Measurements from ENCODE around the gene SSBP2.
"Not testable (repeated sequence)": the region's sequence is repeated elsewhere in the genome, so short reads cannot be mapped to it uniquely, and the experiment has no call there.

The SSBP2 gene

GRCh38 chr5:81516091-81516490, 234.8 kb downstream of the SSBP2 start:
- H3K36me3 Mint-ChIP-seq (ENCODE audit: low read depth): no peaks in the 10 kb centered on the region
- no peaks in the 10 kb centered on the region for H3K9me3 Mint-ChIP-seq
- H3K4me3 Mint-ChIP-seq: no peak overlapping the region
- no peaks in the 10 kb centered on the region for H3K4me1 Mint-ChIP-seq (ENCODE audit: low read depth)
- H3K27me3 Mint-ChIP-seq (ENCODE audit: low read depth): no peaks in the 10 kb centered on the region
- H3K27ac Mint-ChIP-seq: no peak overlapping the region

GRCh38 chr5:81513982-81514381, 236.9 kb downstream of the SSBP2 start:
- Mint-ChIP-seq H3K4me1 (ENCODE audit: low read depth) (no peaks in the 10 kb centered on the region), H3K9me3 (no peaks in the 10 kb centered on the region), H3K4me3 (no peak overlapping the region), H3K27ac (no peak overlapping the region), H3K27me3 (ENCODE audit: low read depth) (no peaks in the 10 kb centered on the region), H3K36me3 (ENCODE audit: low read depth) (no peaks in the 10 kb centered on the region)

GRCh38 chr5:81513473-81513872, 237.4 kb downstream of the SSBP2 start:
- H3K36me3 Mint-ChIP-seq (ENCODE audit: low read depth): no peaks in the 10 kb centered on the region
- H3K4me1 Mint-ChIP-seq (ENCODE audit: low read depth): no peaks in the 10 kb centered on the region
- no peaks in the 10 kb centered on the region for H3K9me3 Mint-ChIP-seq
- H3K4me3 Mint-ChIP-seq: no peak overlapping the region
- H3K27ac Mint-ChIP-seq: no peak overlapping the region
- H3K27me3 Mint-ChIP-seq (ENCODE audit: low read depth): no peaks in the 10 kb centered on the region

- Mint-ChIP-seq H3K36me3 (ENCODE audit: low read depth) (no peaks in the 10 kb centered on the region), H3K27ac (no peak overlapping the region), H3K27me3 (ENCODE audit: low read depth) (no peaks in the 10 kb centered on the region), H3K4me1 (ENCODE audit: low read depth) (peaks cover 2% of the 10 kb centered on the region), H3K9me3 (no peaks in the 10 kb centered on the region), H3K4me3 (no peak overlapping the region)
Observed at GRCh38 chr5:81506900-81507588, 243.9 kb downstream of the SSBP2 start.

- H3K9me3 Mint-ChIP-seq: no peaks in the 10 kb centered on the region
- no peak overlapping the region for H3K27ac Mint-ChIP-seq
- no peak overlapping the region for H3K4me3 Mint-ChIP-seq
- H3K27me3 Mint-ChIP-seq (ENCODE audit: low read depth): no peaks in the 10 kb centered on the region
- H3K36me3 Mint-ChIP-seq (ENCODE audit: low read depth): no peaks in the 10 kb centered on the region
- H3K4me1 Mint-ChIP-seq (ENCODE audit: low read depth): peaks cover 2% of the 10 kb centered on the region
Observed at GRCh38 chr5:81506378-81506777, 244.5 kb downstream of the SSBP2 start.

- H3K27ac Mint-ChIP-seq: no peak overlapping the region
- no peaks in the 10 kb centered on the region for H3K36me3 Mint-ChIP-seq (ENCODE audit: low read depth)
- H3K4me3 Mint-ChIP-seq: no peak overlapping the region
- H3K9me3 Mint-ChIP-seq: no peaks in the 10 kb centered on the region
- no peaks in the 10 kb centered on the region for H3K27me3 Mint-ChIP-seq (ENCODE audit: low read depth)
- H3K4me1 Mint-ChIP-seq (ENCODE audit: low read depth): peaks cover 2% of the 10 kb centered on the region
Observed at GRCh38 chr5:81505672-81506071, 245.2 kb downstream of the SSBP2 start.

GRCh38 chr5:81503602-81504001, 247.3 kb downstream of the SSBP2 start:
- not testable (repeated sequence) for H3K36me3 Mint-ChIP-seq (ENCODE audit: low read depth); H3K27me3 Mint-ChIP-seq (ENCODE audit: low read depth); H3K9me3 Mint-ChIP-seq; H3K27ac Mint-ChIP-seq; H3K4me3 Mint-ChIP-seq; H3K4me1 Mint-ChIP-seq (ENCODE audit: low read depth)

- Mint-ChIP-seq H3K4me3 (no peak overlapping the region), H3K27ac (no peak overlapping the region), H3K4me1 (ENCODE audit: low read depth) (no peaks in the 10 kb centered on the region), H3K9me3 (no peaks in the 10 kb centered on the region), H3K27me3 (ENCODE audit: low read depth) (no peaks in the 10 kb centered on the region), H3K36me3 (ENCODE audit: low read depth) (no peaks in the 10 kb centered on the region)
Observed at GRCh38 chr5:81495286-81495685, 255.6 kb downstream of the SSBP2 start.

- H3K4me1 Mint-ChIP-seq (ENCODE audit: low read depth): no peaks in the 10 kb centered on the region
- H3K9me3 Mint-ChIP-seq: no peaks in the 10 kb centered on the region
- no peak overlapping the region for H3K27ac Mint-ChIP-seq
- no peak overlapping the region for H3K4me3 Mint-ChIP-seq
- no peaks in the 10 kb centered on the region for H3K27me3 Mint-ChIP-seq (ENCODE audit: low read depth)
- H3K36me3 Mint-ChIP-seq (ENCODE audit: low read depth): no peaks in the 10 kb centered on the region
Observed at GRCh38 chr5:81488862-81489261, 262.0 kb downstream of the SSBP2 start.

GRCh38 chr5:81486711-81487110, 264.2 kb downstream of the SSBP2 start:
- no peak overlapping the region for H3K27ac Mint-ChIP-seq

GRCh38 chr5:81482595-81482994, 268.3 kb downstream of the SSBP2 start:
- Mint-ChIP-seq H3K4me1 (ENCODE audit: low read depth) (peaks cover 2% of the 10 kb centered on the region), H3K4me3 (no peak overlapping the region), H3K9me3 (no peaks in the 10 kb centered on the region), H3K27me3 (ENCODE audit: low read depth) (no peaks in the 10 kb centered on the region), H3K36me3 (ENCODE audit: low read depth) (no peaks in the 10 kb centered on the region), H3K27ac (no peak overlapping the region)

More at GRCh38 chr5:81486711-81487110, 264.2 kb downstream of the SSBP2 start:
- Mint-ChIP-seq H3K36me3 (ENCODE audit: low read depth) (no peaks in the 10 kb centered on the region), H3K4me1 (ENCODE audit: low read depth) (no peaks in the 10 kb centered on the region), H3K27me3 (ENCODE audit: low read depth) (no peaks in the 10 kb centered on the region), H3K4me3 (no peak overlapping the region), H3K9me3 (no peaks in the 10 kb centered on the region)

- H3K4me3 Mint-ChIP-seq; H3K27ac Mint-ChIP-seq; H3K27me3 Mint-ChIP-seq (ENCODE audit: low read depth); H3K4me1 Mint-ChIP-seq (ENCODE audit: low read depth); H3K36me3 Mint-ChIP-seq (ENCODE audit: low read depth); H3K9me3 Mint-ChIP-seq: not testable (repeated sequence)
Observed at GRCh38 chr5:81473395-81473794, 277.5 kb downstream of the SSBP2 start.

- Mint-ChIP-seq H3K4me1 (ENCODE audit: low read depth) (no peaks in the 10 kb centered on the region), H3K27me3 (ENCODE audit: low read depth) (no peaks in the 10 kb centered on the region), H3K27ac (no peak overlapping the region), H3K9me3 (no peaks in the 10 kb centered on the region), H3K4me3 (no peak overlapping the region), H3K36me3 (ENCODE audit: low read depth) (peaks cover 8% of the 10 kb centered on the region)
Observed at GRCh38 chr5:81469676-81470075, 281.2 kb downstream of the SSBP2 start.

GRCh38 chr5:81450940-81451339, 300.0 kb downstream of the SSBP2 start:
- Mint-ChIP-seq H3K9me3 (no peaks in the 10 kb centered on the region), H3K27ac (no peak overlapping the region), H3K27me3 (ENCODE audit: low read depth) (no peaks in the 10 kb centered on the region), H3K4me1 (ENCODE audit: low read depth) (no peaks in the 10 kb centered on the region), H3K36me3 (ENCODE audit: low read depth) (peaks cover 6% of the 10 kb centered on the region), H3K4me3 (no peak overlapping the region)

- Mint-ChIP-seq H3K36me3 (ENCODE audit: low read depth) (no peaks in the 10 kb centered on the region), H3K4me1 (ENCODE audit: low read depth) (no peaks in the 10 kb centered on the region), H3K27ac (no peak overlapping the region), H3K9me3 (no peaks in the 10 kb centered on the region), H3K4me3 (no peak overlapping the region), H3K27me3 (ENCODE audit: low read depth) (no peaks in the 10 kb centered on the region)
Observed at GRCh38 chr5:81435023-81435422, 315.9 kb downstream of the SSBP2 start.

- Mint-ChIP-seq H3K27ac (no peak overlapping the region), H3K36me3 (ENCODE audit: low read depth) (no peaks in the 10 kb centered on the region), H3K4me1 (ENCODE audit: low read depth) (peaks cover 6% of the 10 kb centered on the region), H3K9me3 (no peaks in the 10 kb centered on the region), H3K27me3 (ENCODE audit: low read depth) (no peaks in the 10 kb centered on the region), H3K4me3 (no peak overlapping the region)
Observed at GRCh38 chr5:81429985-81430384, 320.9 kb downstream of the SSBP2 start.
